ENCODE results near the gene UBE2Z. TPM values are rescaled to one million over a fixed set of nuclear protein-coding genes. Genes with fewer than 3 reads are reported as not detected.

UBE2Z gene

GRCh38 chr17:48970224-48970623 is 62.0 kb downstream of the UBE2Z start:
- Histone ChIP-seq H3K79me1 (ENCODE audit: low read length) (no peaks in the 10 kb centered on the region), H3K9ac (ENCODE audit: low read length) (no peak overlapping the region), H4K8ac (ENCODE audit: low read depth, low read length) (no peak overlapping the region), H3K23ac (ENCODE audit: low read length) (no peak overlapping the region), H3K4me3 (ENCODE audit: low read length) (no peak overlapping the region), H3K4me2 (ENCODE audit: low read length) (no peak overlapping the region), H3K4me1 (ENCODE audit: control insufficient read depth, low read depth, low read length) (peaks cover 2% of the 10 kb centered on the region), H2BK5ac (ENCODE audit: low read length) (no peak overlapping the region), H3K79me2 (ENCODE audit: control insufficient read depth, insufficient read depth, low read length) (no peaks in the 10 kb centered on the region), H3K56ac (ENCODE audit: low read length) (peak overlapping the region; percentile 2), H3K4ac (ENCODE audit: low read depth, low read length) (no peak overlapping the region), H3K27me3 (ENCODE audit: insufficient read depth, low read length, poor library complexity) (no peaks in the 10 kb centered on the region), H3K18ac (ENCODE audit: low read length) (no peak overlapping the region), H2BK120ac (ENCODE audit: low read depth, low read length) (no peak overlapping the region), H3K27ac (ENCODE audit: low read depth, low read length) (no peak overlapping the region), H2BK15ac (replicated peaks; ENCODE audit: low read depth) (no peak overlapping the region), H2AK5ac (ENCODE audit: low read length) (peak overlapping the region; percentile 53), H3K36me3 (ENCODE audit: control insufficient read depth, insufficient read depth, low read length) (no peaks in the 10 kb centered on the region), H4K5ac (ENCODE audit: low read length) (no peak overlapping the region)
- WGBS (ENCODE audit: extremely low coverage, insufficient coverage, low lambda C conversion rate), result no CpG with 5 or more reads among the region's 4 CpGs
- no peak for DNase-seq

DNA sequence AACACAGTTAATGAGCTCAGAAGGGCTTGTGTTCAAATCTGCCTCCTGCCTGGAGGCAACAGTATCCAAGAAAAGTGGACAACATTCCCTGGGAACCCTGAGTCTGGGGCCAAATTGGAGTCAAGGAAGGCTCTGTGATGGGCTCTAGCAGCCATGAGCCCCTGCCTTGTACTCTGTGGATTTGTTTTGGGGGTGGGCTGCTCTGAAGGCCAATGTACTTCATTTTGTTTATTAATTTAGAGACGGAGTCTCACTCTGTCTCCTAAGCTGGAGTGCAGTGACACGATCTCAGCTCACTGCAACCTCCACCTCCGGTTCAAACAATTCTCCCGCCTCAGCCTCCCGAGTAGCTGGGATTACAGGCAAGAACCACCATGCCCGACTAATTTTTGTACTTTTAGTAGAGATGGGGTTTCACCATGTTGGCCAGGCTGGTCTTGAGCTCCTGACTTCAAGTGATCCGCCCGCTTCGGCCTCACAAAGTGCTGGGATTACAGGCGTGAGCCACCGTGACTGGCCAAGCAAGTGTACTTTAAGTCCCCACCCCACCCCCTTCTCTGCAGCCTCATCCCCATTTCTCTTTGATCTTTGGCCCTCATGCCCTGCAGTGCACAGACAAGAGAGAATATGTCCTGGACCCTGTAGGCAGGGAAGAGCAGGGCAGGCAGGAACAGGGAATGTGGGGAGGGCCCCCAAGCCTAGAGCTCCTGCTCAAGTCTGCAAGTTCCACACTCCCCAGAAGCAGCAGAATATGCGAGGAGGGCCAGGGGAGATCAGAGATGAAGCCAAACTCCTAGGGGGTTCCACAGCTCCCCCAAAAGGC is 62.9 kb downstream of the UBE2Z start:
- peak overlapping the region; percentile 28 for H3K18ac ChIP-seq (ENCODE audit: low read length)
- no peak overlapping the region for H2BK15ac ChIP-seq (replicated peaks; ENCODE audit: low read depth)
- H3K27me3 ChIP-seq (ENCODE audit: insufficient read depth, low read length, poor library complexity), result no peaks in the 10 kb centered on the region
- peak; percentile 59 for DNase-seq
- no peak overlapping the region for H2AK5ac ChIP-seq (ENCODE audit: low read length)
- H3K4me2 ChIP-seq (ENCODE audit: low read length), result no peak overlapping the region
- H3K56ac ChIP-seq (ENCODE audit: low read length), result peak overlapping the region; percentile 62
- H2BK5ac ChIP-seq (ENCODE audit: low read length), result no peak overlapping the region
- H3K9ac ChIP-seq (ENCODE audit: low read length), result no peak overlapping the region
- H4K5ac ChIP-seq (ENCODE audit: low read length), result no peak overlapping the region
- no peaks in the 10 kb centered on the region for H3K36me3 ChIP-seq (ENCODE audit: control insufficient read depth, insufficient read depth, low read length)
- H3K4me3 ChIP-seq (ENCODE audit: low read length), result no peak overlapping the region
- H3K4ac ChIP-seq (ENCODE audit: low read depth, low read length), result no peak overlapping the region
- peak overlapping the region; percentile 82 for H3K27ac ChIP-seq (ENCODE audit: low read depth, low read length)
- H3K79me2 ChIP-seq (ENCODE audit: control insufficient read depth, insufficient read depth, low read length), result no peaks in the 10 kb centered on the region
- no CpG with 5 or more reads among the region's 12 CpGs for WGBS (ENCODE audit: extremely low coverage, insufficient coverage, low lambda C conversion rate)
- peaks cover 2% of the 10 kb centered on the region for H3K4me1 ChIP-seq (ENCODE audit: control insufficient read depth, low read depth, low read length)
- H3K79me1 ChIP-seq (ENCODE audit: low read length), result no peaks in the 10 kb centered on the region
- no peak overlapping the region for H2BK120ac ChIP-seq (ENCODE audit: low read depth, low read length)
- H3K23ac ChIP-seq (ENCODE audit: low read length), result no peak overlapping the region
- no peak overlapping the region for H4K8ac ChIP-seq (ENCODE audit: low read depth, low read length)

GRCh38 chr17:48972749-48973097 is 64.5 kb downstream of the UBE2Z start:
- H3K79me1 ChIP-seq (ENCODE audit: low read length), result no peaks in the 10 kb centered on the region

GRCh38 chr17:48973806-48974205 is 65.6 kb downstream of the UBE2Z start:
- no peak for DNase-seq
- H2BK120ac ChIP-seq (ENCODE audit: low read depth, low read length), result no peak overlapping the region
- no peak overlapping the region for H2AK5ac ChIP-seq (ENCODE audit: low read length)
- no peak overlapping the region for H3K56ac ChIP-seq (ENCODE audit: low read length)
- no peak overlapping the region for H3K4me3 ChIP-seq (ENCODE audit: low read length)
- peaks cover 2% of the 10 kb centered on the region for H3K4me1 ChIP-seq (ENCODE audit: control insufficient read depth, low read depth, low read length)
- no peak overlapping the region for H2BK5ac ChIP-seq (ENCODE audit: low read length)
- no peak overlapping the region for H3K4me2 ChIP-seq (ENCODE audit: low read length)
- H3K27ac ChIP-seq (ENCODE audit: low read depth, low read length), result no peak overlapping the region
- no peak overlapping the region for H3K9ac ChIP-seq (ENCODE audit: low read length)
- H3K27me3 ChIP-seq (ENCODE audit: insufficient read depth, low read length, poor library complexity), result no peaks in the 10 kb centered on the region
- no peak overlapping the region for H4K5ac ChIP-seq (ENCODE audit: low read length)
- H4K8ac ChIP-seq (ENCODE audit: low read depth, low read length), result no peak overlapping the region
- no CpG with 5 or more reads among the region's 3 CpGs for WGBS (ENCODE audit: extremely low coverage, insufficient coverage, low lambda C conversion rate)
- no peak overlapping the region for H3K18ac ChIP-seq (ENCODE audit: low read length)
- H3K4ac ChIP-seq (ENCODE audit: low read depth, low read length), result no peak overlapping the region
- H3K23ac ChIP-seq (ENCODE audit: low read length), result no peak overlapping the region
- no peaks in the 10 kb centered on the region for H3K79me2 ChIP-seq (ENCODE audit: control insufficient read depth, insufficient read depth, low read length)
- H3K36me3 ChIP-seq (ENCODE audit: control insufficient read depth, insufficient read depth, low read length), result no peaks in the 10 kb centered on the region
- no peak overlapping the region for H2BK15ac ChIP-seq (replicated peaks; ENCODE audit: low read depth)
- no peaks in the 10 kb centered on the region for H3K79me1 ChIP-seq (ENCODE audit: low read length)

More at GRCh38 chr17:48972749-48973097, 64.5 kb downstream of the UBE2Z start:
- Histone ChIP-seq H3K9ac (ENCODE audit: low read length) (no peak overlapping the region), H3K27me3 (ENCODE audit: insufficient read depth, low read length, poor library complexity) (no peaks in the 10 kb centered on the region), H2AK5ac (ENCODE audit: low read length) (no peak overlapping the region), H3K4me3 (ENCODE audit: low read length) (no peak overlapping the region), H2BK5ac (ENCODE audit: low read length) (no peak overlapping the region), H3K79me2 (ENCODE audit: control insufficient read depth, insufficient read depth, low read length) (no peaks in the 10 kb centered on the region), H3K27ac (ENCODE audit: low read depth, low read length) (peak overlapping the region; percentile 82), H3K4me2 (ENCODE audit: low read length) (no peak overlapping the region), H2BK120ac (ENCODE audit: low read depth, low read length) (no peak overlapping the region), H3K18ac (ENCODE audit: low read length) (peak overlapping the region; percentile 15), H2BK15ac (replicated peaks; ENCODE audit: low read depth) (no peak overlapping the region), H3K36me3 (ENCODE audit: control insufficient read depth, insufficient read depth, low read length) (no peaks in the 10 kb centered on the region), H3K23ac (ENCODE audit: low read length) (no peak overlapping the region), H3K4ac (ENCODE audit: low read depth, low read length) (peak overlapping the region; percentile 2), H3K4me1 (ENCODE audit: control insufficient read depth, low read depth, low read length) (peaks cover 2% of the 10 kb centered on the region), H4K5ac (ENCODE audit: low read length) (no peak overlapping the region), H4K8ac (ENCODE audit: low read depth, low read length) (no peak overlapping the region), H3K56ac (ENCODE audit: low read length) (peak overlapping the region; percentile 54)
- no CpG with 5 or more reads among the region's 7 CpGs for WGBS (ENCODE audit: extremely low coverage, insufficient coverage, low lambda C conversion rate)
- DNase-seq, result no peak

Small RNA genes lying within 50 kb of the gene (small RNA-seq; reads per million reads assigned to genes)
- gene AC068531.1 (ENCODE audit: insufficient read depth), result not detected
- gene RF00263 (ENCODE audit: insufficient read depth), result not detected
- gene RF01210 (ENCODE audit: insufficient read depth), result not detected
- gene RNU1-42P (ENCODE audit: insufficient read depth), result not detected

Measured in mesendoderm (in vitro differentiated cells).